Measurements from ENCODE around the gene RBM14. TPM values are rescaled to one million over a fixed set of nuclear protein-coding genes. Genes with fewer than 3 reads are reported as not detected.
"Not testable (repeated sequence)": the region's sequence is repeated elsewhere in the genome, so short reads cannot be mapped to it uniquely, and the experiment has no call there.

RBM14 gene
- total and polyA plus RNA-seq, 9 of the 15 experiments (the other 6 are each of a cell fraction or from before 2014, with no cell fraction given) = 5.5 to 131 (median 42.6) TPM

GRCh38 chr11:66586136-66586535 is 30.3 kb upstream of the RBM14 start (continued):
- TF ChIP-seq MTA1 (IDR thresholded peaks at IDR 0.05; ENCODE audit: borderline replicate concordance) (no peak), ZNF277 (CRISPR knock-in tag; IDR thresholded peaks at IDR 0.05; ENCODE audit: borderline replicate concordance) (no peak), ZKSCAN1 (IDR thresholded peaks at IDR 0.05; ENCODE audit: low read depth, low read length) (no peak), ZNF584 (CRISPR knock-in tag; IDR thresholded peaks at IDR 0.05; ENCODE audit: low read depth) (no peak), ZNF561 (CRISPR knock-in tag; conservative IDR thresholded peaks at IDR 0.05) (no peak), RBM17 (IDR thresholded peaks at IDR 0.05; ENCODE audit: borderline replicate concordance, low read depth, low read length) (no peak), CAMTA2 (CRISPR knock-in tag; conservative IDR thresholded peaks at IDR 0.05) (no peak), NR2C1 (IDR thresholded peaks at IDR 0.05) (no peak), NR2C1 (tag; IDR thresholded peaks at IDR 0.05) (no peak), ZNF445 (CRISPR knock-in tag; IDR thresholded peaks at IDR 0.05; ENCODE audit: low read depth) (no peak)

- intact Hi-C loops (cut with micrococcal nuclease); H3K36me3 ChIP-seq (ENCODE audit: control insufficient read depth, insufficient read depth, low read length); BruUV-seq (replicated peaks); ATAC-seq; DNase-seq (ENCODE audit: extremely low read depth in 1 of 4, low spot score in 3 of 4); H3K4me2 ChIP-seq (ENCODE audit: insufficient read depth, low read length); H3K9ac ChIP-seq (ENCODE audit: insufficient read depth in 1 of 2, low read depth in 2 of 2, low read length in 2 of 2); in situ Hi-C loops (cut with MboI); H3K4me3 ChIP-seq; H3K27me3 ChIP-seq (ENCODE audit: control insufficient read depth in 2 of 2, insufficient read depth in 2 of 2, low read length in 2 of 2); POLR2A ChIA-PET; FAIRE-seq; CTCF ChIA-PET (ENCODE audit: low intra/inter-chr PET ratio); H3K27ac ChIP-seq (ENCODE audit: extremely low read depth, low read depth, low read length); H4K20me1 ChIP-seq (replicated peaks; ENCODE audit: control insufficient read depth, insufficient read depth, low read length); H3K9me1 ChIP-seq (ENCODE audit: control insufficient read depth, insufficient read depth, low read length); H3K9me3 ChIP-seq (replicated peaks; ENCODE audit: control insufficient read depth, insufficient read depth, low read depth, low read length); H2AFZ ChIP-seq (ENCODE audit: low read depth, low read length): not testable (repeated sequence)
- Histone ChIP-seq H3K79me2 (ENCODE audit: control insufficient read depth, insufficient read depth, low read length) (peaks cover 12% of the 10 kb centered on the region), H3K4me1 (replicated peaks in 1 of 2; ENCODE audit: control insufficient read depth in 2 of 2, insufficient read depth in 2 of 2, low read length in 2 of 2) (peaks cover 15 to 27% of the 10 kb centered on the region in 2 experiments; a peak in 4 of 5 replicates)
- 50% methylated on average over 2 of the region's 2 CpGs for WGBS (ENCODE audit: insufficient coverage, low coverage, missing lambda C conversion rate)
Measured at GRCh38 chr11:66589315-66589714, 27.1 kb upstream of the RBM14 start.

All from K562 (cell line).